ENCODE measurements around the gene CLDN22.
A peak's percentile ranks its signal among the peaks of the same experiment; 100 is the strongest.

CLDN22 gene

GRCh38 chr4:183320211-183321059, at the start of gene CLDN22:
TSS of gene CLDN22 (minus strand) at chr4:183320276. CDS start at chr4:183320218, 58 bp downstream.
- FAIRE-seq (no peak), DNase-seq (ENCODE audit: low spot score) (no peak)

GRCh38 chr4:183369073-183369472, 49.0 kb upstream of the CLDN22 start:
- no peak for FAIRE-seq
- no peak for DNase-seq (ENCODE audit: low spot score)

GRCh38 chr4:183366206-183366835, 46.2 kb upstream of the CLDN22 start:
- DNase-seq (ENCODE audit: low spot score) (no peak), FAIRE-seq (no peak)

GRCh38 chr4:183364025-183364424, 43.9 kb upstream of the CLDN22 start:
- DNase-seq (ENCODE audit: low spot score) = no peak
- FAIRE-seq = no peak

DNA sequence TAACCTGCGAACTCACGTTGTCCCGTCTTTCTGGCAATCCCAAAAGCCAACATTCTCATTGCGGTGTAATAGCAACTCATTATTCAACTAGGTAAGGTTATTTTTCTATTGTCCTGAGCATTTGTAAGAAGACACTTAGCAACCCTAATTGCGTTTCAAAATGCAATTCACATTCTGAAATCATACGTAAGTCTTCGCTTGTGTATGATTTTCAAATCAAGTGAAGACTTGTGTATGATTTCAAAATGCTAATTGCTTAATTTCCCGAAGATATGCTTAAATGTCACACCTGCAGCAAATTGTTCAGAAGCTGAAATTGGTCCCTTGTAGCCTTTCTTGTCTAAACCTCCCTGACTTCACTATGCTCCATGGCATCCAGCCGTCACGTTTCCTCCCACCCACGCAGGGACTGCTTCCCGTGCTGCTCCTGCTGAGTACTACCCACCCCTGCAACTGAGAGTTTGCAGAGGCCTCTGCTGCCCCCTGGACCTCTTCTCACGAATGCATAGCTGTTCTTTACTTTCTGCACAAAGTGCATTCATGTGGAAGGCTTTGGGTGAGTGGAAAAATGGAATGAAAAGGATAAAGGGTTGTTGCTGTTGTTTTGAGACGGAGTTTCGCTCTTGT, 43.0 kb upstream of the CLDN22 start:
- no peak for FAIRE-seq
- DNase-seq (ENCODE audit: low spot score) = no peak

GRCh38 chr4:183362036-183362435, 42.0 kb upstream of the CLDN22 start:
- FAIRE-seq (no peak), DNase-seq (ENCODE audit: low spot score) (no peak)

DNA sequence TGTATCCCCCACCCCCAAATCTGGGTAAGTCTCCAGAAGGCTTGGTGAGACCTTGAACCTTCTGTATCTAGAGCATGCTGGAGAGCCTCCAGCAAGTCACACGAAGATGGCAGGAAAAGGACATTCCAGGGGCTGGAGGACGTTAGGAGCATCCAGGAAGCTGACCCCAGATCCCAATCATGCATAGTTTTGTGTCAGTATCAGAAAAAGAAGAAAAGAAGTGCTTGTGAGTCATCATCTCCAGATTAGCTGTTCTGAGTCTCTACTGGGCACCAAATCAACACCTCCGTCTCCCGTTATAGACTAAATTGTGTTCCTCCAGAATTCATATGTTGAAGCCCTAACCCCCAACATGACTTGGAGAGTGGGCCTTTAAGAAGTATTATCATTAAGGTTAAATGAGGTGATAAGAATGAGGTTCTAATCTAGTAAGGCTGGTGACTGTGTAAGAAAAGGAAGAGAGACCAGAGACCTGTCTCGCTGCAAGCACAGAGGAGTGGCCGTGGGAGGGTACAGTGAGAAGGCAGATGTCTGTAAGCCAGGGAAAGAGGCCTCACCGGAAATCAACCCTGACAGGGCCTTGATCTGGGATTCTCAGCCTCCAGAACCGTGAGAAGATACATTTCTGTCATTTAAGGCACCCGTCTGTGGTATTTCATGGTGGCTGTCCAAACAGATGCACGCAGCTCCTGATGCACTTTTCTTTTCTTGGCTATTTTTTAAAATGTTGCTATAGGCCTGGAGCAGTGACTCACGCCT, 40.3 kb upstream of the CLDN22 start:
- no peak for FAIRE-seq
- peak; percentile 29 for DNase-seq (ENCODE audit: low spot score)

DNA sequence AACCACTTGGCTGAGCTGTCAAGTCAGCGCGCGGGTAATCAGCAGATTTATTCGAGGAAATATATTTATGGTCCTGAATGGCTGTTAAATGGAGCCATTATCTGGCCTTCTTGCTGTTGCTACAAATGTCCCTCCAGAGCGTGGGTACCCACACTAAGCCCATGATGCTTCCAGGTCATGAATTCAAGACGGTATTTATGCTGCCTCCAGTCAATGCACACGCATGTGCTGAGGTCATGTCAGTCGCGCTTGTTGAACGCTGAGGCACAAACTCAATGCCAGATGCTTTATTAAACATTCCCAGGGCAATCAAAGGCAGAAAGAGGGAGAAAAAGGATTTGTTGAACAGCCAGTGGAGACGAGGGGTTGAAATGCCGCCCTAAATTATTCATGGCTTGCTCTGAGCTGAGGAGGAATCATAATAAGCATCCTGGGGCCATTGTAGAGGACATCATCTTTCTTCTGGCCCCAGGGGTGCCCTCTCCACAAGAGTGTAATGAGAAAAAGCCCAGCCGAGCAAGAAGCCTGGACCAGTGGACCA, 38.2 kb upstream of the CLDN22 start:
- FAIRE-seq (peak; percentile 56), DNase-seq (ENCODE audit: low spot score) (no peak)

DNA sequence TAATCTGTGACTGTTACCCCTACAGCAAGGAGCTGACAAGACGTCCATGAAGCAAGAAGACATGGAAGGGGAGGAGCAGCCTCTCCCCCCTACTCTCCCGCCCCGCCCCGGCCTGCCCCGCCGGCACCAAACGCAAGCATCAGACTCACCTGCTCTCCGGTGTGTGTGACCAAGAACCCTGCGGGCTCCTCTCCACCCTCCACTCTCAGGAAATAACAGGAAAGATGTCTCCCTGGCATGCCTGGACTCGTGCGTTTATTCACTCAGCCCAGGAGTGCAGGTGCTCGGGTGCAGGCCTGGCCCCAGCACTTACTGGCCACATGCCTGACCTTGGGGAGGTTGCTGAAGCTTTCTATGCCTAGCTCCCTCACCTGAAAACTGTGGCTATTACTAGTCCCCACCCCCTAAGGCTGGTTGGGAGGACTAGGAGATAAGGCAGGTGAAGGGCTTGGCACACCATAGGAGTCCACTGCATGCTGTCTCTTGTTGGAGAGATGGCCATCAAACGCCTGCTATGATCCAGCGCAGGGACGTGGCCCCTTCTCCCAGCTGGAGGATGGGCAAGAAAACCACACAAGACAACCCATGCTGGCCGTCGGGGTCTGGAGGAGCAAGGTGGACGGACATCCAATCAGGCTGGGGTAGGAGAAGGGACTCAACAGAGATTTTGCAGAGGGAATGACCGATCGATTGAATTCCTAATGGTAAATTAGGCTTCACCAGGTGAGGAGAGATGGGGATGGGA, 37.0 kb upstream of the CLDN22 start:
- no peak for FAIRE-seq

DNA sequence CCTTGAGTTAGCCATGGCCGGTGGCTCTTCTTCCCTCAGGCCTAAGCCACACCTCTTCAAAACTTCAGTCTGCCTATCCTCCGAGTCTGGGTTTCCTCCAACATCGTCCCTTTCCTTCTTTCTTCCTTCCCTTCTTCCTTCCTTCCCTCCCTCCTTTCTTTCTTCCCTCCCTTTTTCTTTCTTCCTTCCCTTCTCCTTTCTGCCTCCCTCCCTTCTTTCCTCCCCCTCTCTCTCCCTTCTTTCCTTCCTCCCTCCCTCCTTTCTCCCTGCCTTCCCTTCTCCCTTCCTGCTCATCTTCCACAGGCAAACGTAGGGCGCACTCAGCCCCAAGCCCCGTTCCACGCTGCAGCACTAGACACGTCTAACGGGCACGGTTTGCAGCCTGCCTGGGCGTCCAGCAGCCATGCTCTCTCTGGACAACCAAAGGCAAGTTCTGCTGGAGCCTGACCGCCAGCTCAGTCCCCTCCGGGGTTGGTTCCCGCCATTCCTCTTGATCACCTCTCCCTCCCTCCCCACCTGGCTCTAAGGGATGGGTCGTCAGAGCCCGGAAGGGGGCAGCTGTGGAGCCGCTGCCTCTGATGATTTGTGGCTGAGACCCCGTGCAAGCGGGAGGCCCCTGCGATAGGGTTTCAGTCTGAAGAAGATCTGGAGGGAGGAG, 36.2 kb upstream of the CLDN22 start:
- FAIRE-seq (no peak), DNase-seq (ENCODE audit: low spot score) (no peak)

More for the DNA sequence above, 37.0 kb upstream of the CLDN22 start:
- no peak for DNase-seq (ENCODE audit: low spot score)

DNA sequence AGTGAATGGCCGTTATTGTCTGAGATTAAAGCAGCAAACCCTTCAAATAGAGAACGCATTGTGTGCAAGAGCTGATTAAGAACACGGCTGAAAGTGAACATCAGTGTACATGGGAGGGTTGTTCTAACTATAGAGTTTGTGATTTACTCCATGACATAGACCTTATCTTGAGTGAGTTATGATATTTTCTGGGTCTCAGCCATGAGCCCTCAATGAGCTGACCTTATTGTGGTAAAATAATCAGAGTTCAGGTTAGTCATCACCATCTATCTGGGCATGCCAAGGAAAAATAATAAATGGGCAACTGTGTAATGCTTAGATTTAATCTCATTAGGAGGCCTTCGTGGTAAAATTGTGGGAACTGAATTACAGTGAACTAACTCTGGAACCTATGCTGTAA, 35.3 kb upstream of the CLDN22 start:
- peak; percentile 51 for DNase-seq (ENCODE audit: low spot score)
- FAIRE-seq = no peak

- DNase-seq (ENCODE audit: low spot score) (no peak), FAIRE-seq (no peak)
Measured at GRCh38 chr4:183354219-183354618, 34.1 kb upstream of the CLDN22 start.

- DNase-seq (ENCODE audit: low spot score) = no peak
- FAIRE-seq = no peak
Measured at GRCh38 chr4:183353557-183353956, 33.5 kb upstream of the CLDN22 start.

GRCh38 chr4:183352546-183352945, 32.5 kb upstream of the CLDN22 start:
- FAIRE-seq (no peak), DNase-seq (ENCODE audit: low spot score) (no peak)

- FAIRE-seq = no peak
- no peak for DNase-seq (ENCODE audit: low spot score)
Measured at GRCh38 chr4:183350317-183351071, 30.4 kb upstream of the CLDN22 start.

GRCh38 chr4:183349673-183350072, 29.6 kb upstream of the CLDN22 start:
- DNase-seq (ENCODE audit: low spot score) (no peak), FAIRE-seq (no peak)

DNA sequence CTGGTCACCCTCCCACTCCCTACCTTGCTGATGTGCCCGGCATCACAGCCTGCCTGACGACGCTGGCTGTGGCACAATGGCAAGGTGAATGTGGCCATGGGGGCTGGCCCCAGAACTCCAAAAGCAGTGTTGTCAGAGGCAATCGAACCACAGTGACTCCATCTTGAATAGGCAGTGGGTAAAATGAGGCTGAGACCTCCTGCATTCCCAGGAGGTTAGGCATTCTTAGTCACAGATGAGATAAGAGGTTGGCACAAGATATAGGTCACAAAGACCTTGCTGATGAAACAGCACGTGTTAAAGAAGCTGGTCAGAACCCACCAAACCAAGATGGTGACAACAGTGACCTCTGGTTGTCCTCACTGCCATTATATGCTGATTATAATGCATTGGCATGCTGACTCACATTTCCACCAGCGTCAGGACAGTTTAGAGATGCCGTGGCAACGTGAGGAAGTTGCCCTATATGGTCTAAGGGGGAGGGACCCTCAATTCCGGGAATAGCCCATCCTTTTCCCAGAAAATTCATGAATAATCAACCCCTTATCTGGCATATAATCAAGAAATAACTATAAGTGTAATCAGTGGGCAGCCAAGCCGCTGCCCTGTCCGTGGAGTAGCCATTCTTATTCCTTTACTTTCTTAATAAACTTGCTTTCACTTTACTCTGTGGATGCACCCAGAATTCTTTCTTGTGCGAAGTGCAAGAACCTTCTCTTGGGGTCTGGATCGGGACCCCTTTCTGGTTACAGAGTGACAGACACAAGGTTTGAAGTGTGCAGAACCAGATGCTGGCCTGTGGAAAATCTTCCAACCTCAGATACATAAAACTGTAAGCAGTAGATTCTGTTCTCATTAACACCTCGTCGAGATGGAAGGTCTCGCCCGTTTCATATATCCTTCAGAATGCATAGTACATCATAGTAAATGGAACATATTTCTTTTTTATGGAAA, 28.9 kb upstream of the CLDN22 start:
- FAIRE-seq (peak; percentile 5), DNase-seq (ENCODE audit: low spot score) (peak; percentile 63)

DNA sequence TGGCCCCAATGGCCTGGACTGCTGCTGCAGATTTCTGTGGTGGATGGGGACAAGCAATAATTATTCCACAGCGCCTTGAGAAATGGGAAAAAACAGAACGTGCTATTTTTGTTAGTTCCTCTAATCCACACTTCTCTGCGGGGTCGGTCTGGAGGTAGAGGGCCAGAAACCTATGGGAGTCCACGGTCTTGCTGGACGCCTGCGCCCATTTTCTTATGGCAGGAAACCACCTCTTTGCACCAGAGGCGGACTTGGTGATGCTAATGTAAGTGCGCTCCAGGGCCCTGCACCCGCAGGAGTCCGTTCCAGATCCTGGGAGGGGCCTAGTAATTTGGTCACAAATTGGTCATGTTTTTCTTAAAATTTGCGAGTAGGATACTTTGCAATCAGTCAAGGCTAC, 28.1 kb upstream of the CLDN22 start:
- no peak for FAIRE-seq
- DNase-seq (ENCODE audit: low spot score) = no peak
